Astrocyte of the spinal cord (primary cell): ENCODE results near the gene ST8SIA5.

Experiments
- DNase-seq: peaks from one replicate; pipeline ENCODE4 v3.0.0; 2011; ENCODE audit warnings: low read depth, low spot score
- H3K4me3 ChIP-seq: 2 replicates; pipeline ENCODE4 v1.5.1; 2011; ENCODE audit warnings: low read depth, mild to moderate bottlenecking, low read length, moderate library complexity
- in situ Hi-C: cut with HindIII; loops from 2 replicates; pipeline ENCODE4 v1.10.0; 2017; ENCODE audit warnings: low sequenced_read_pairs
- TF ChIP-seq, protein P1 (sequence below): IDR thresholded peaks from 2 replicates; pipeline ENCODE4 v1.5.1; 2012; ENCODE audit warnings: low read depth, mild to moderate bottlenecking, low read length, inconsistent platforms

ST8SIA5 gene

DNA sequence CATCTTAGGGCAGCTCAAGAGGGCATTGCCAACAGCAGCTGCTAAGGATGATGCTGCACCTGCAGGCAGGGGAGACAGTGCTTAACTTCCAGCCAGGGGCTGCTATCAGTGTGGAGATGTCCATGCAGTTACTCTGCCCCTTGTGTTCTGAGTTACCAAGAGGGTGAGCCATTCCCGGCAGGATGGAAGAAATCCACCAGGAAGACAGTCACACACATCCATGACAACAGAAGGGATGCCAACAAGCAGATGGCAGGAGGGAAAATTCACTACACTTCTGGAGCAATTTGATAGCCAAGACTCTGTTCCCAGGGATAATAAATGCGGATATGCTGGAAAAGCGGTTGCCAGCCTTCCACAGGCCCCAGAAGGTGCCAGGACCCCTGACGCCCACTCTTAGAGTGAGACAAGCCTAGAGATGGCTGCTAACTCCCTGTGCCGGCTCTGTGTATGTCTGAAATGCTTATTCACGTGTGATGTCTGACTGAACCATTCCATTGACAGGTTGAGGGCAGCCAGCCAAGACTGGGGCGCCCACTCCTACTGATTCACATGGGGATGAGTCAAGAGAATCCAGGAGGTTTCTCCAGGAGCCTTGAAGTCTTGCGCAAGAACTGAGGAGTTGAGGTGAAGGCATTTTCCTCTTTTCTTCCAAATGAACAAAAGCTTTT lies 124.3 kb downstream of the ST8SIA5 start:
- no peak for DNase-seq
- in situ Hi-C loops, result no loop called here
- H3K4me3 ChIP-seq, result no peak overlapping the region
- TF ChIP-seq, protein P1, sequence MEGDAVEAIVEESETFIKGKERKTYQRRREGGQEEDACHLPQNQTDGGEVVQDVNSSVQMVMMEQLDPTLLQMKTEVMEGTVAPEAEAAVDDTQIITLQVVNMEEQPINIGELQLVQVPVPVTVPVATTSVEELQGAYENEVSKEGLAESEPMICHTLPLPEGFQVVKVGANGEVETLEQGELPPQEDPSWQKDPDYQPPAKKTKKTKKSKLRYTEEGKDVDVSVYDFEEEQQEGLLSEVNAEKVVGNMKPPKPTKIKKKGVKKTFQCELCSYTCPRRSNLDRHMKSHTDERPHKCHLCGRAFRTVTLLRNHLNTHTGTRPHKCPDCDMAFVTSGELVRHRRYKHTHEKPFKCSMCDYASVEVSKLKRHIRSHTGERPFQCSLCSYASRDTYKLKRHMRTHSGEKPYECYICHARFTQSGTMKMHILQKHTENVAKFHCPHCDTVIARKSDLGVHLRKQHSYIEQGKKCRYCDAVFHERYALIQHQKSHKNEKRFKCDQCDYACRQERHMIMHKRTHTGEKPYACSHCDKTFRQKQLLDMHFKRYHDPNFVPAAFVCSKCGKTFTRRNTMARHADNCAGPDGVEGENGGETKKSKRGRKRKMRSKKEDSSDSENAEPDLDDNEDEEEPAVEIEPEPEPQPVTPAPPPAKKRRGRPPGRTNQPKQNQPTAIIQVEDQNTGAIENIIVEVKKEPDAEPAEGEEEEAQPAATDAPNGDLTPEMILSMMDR, result no peak

DNA sequence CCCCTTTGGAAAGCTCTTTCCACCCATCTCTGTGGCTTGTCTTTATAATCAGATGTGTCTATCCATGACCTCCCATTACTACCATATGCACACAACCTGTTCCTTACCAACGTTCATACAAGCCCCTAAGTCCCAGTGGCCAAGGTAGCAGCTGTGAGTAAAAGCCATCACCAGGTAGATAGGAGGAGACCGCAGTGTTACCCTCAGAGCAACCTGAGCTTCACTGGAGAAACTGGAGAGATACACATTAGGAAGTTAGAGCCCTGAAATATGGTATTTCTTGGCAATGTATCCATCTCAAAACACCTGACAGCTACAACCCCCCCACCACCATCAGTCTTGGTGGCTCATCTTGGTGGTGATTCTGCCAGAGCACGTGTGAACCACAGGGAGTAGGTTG lies 125.9 kb downstream of the ST8SIA5 start:
- no peak for DNase-seq
- in situ Hi-C loops, result no loop called here
- TF ChIP-seq, protein P1, result no peak
- no peak overlapping the region for H3K4me3 ChIP-seq

DNA sequence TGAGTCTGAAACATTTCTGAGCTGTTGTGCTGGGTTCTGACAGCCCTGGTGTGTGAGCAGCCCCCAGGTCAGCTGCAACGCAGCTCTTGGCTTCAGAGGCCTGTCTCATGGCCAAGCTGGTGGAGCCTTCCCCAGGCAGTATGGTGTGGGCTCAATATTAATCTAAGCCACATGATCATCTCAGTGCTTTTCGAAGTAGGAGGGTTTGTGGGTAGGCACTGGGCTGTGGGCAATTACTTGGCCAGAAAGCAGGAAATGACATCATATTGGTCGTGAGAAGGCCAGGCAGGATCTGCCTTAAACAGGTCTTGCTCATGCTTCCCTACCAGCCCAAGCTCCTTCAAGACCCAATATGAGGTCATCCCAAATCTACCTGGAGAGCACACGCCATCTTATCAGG lies 126.7 kb downstream of the ST8SIA5 start:
- TF ChIP-seq, protein P1, result no peak
- no peak for DNase-seq
- in situ Hi-C loops, result no loop called here

DNA sequence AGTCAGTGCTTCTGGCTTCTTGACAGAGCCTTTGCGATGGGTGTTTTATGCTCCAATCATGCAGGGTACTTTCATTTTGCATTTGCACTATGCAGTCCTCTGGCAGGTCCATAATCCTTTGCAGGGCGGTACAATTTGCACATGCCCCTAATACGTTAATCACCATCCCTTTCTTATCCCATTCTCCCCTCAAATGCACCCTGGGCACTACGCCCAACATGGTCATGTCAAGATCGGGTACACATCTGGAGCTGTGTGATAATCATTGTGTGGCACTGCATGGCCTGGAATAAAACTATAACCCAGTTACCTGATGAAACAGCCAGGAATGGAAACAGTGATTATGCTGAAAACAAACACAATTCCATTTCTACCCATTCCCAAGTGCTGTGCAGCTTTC lies 127.5 kb downstream of the ST8SIA5 start:
- DNase-seq, result no peak
- in situ Hi-C loops, result no loop called here
- TF ChIP-seq, protein P1, result no peak
- H3K4me3 ChIP-seq, result no peak overlapping the region

More for the DNA sequence above, 126.7 kb downstream of the ST8SIA5 start:
- H3K4me3 ChIP-seq, result no peak overlapping the region

DNA sequence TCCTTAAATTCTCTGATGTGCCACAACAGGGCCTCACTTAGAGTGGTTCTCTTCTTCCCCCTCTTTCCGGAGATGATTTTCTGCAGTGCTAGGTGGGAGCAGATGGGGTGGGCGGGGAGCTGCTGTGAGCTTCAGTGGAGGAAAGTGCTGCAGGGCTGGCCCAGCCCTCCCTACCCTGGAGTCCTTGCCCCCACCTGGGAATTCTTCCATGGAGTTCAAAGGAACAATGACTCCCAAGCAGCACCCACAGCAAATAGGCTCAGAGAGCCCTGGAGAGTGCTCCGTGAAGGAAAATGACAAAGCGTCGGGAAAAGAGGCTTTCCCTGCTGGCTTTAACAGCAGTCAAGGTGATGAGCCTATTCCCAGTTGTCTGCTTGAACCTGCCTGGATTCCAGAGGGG lies 128.6 kb downstream of the ST8SIA5 start:
- DNase-seq, result no peak
- in situ Hi-C loops, result no loop called here
- TF ChIP-seq, protein P1, result no peak
- no peak overlapping the region for H3K4me3 ChIP-seq

- TF ChIP-seq, protein P1, result no peak
- in situ Hi-C loops, result no loop called here
- H3K4me3 ChIP-seq, result no peak overlapping the region
- no peak for DNase-seq
Observed at GRCh38 chr18:46627136-46627535, 129.7 kb downstream of the ST8SIA5 start.
